Gastrocnemius medialis (tissue), 4 donors: ENCODE results near the gene ZNRD2. TPM values are rescaled to one million over a fixed set of nuclear protein-coding genes. Genes with fewer than 3 reads are reported as not detected.
A peak's percentile ranks its signal among the peaks of the same experiment; 100 is the strongest.

Experiments used
- ATAC-seq, 2 donors: fragments of 150-250 bp; one replicate each; pipeline ENCODE4 v1.9.1; 2016
- DNase-seq, 2 donors: peaks; one replicate each; pipeline ENCODE4 v3.0.0-alpha.2; 2019
- H3K27ac ChIP-seq, 4 donors: fragments of 200-600 bp; sonication (generic); 1 replicate in 1 of 4; 2 replicates in 3 of 4; pipeline ENCODE4 v1.5.1; 2016 to 2018; ENCODE audit warnings: mild to moderate bottlenecking in 2 of 4, moderate library complexity in 1 of 4
- H3K27me3 ChIP-seq, 3 donors: fragments of 200-600 bp; sonication (generic) in 2 of 3; 1 replicate in 1 of 3; 2 replicates in 2 of 3; pipeline versions ENCODE4 v1.5.1 to v1.6.0; 2016 to 2019; ENCODE audit warnings: mild to moderate bottlenecking in 1 of 3, moderate library complexity in 1 of 3
- H3K36me3 ChIP-seq, 2 donors: fragments of 200-600 bp; sonication (generic) in 1 of 2; one replicate each; pipeline ENCODE4 v1.5.1; 2017 to 2018
- H3K4me1 ChIP-seq, 2 donors: fragments of 200-600 bp; sonication (generic) in 1 of 2; one replicate each; pipeline ENCODE4 v1.5.1; 2016 to 2017; ENCODE audit warnings: mild to moderate bottlenecking in 2 of 2
- H3K4me3 ChIP-seq, 4 donors: fragments of 200-600 bp; sonication (generic) in 3 of 4; 1 replicate in 1 of 4; 2 replicates in 3 of 4; pipeline ENCODE4 v1.5.1; 2016 to 2019; ENCODE audit warnings: mild to moderate bottlenecking in 2 of 4
- H3K9me3 ChIP-seq, 3 donors: fragments of 200-600 bp; sonication (generic) in 2 of 3; 1 replicate in 1 of 3; 2 replicates in 2 of 3; pipeline ENCODE4 v1.5.1; 2016 to 2019
- CTCF ChIP-seq, 5 experiments: fragments of 450-650 bp in 3 of 5; fragments of 200-600 bp in 2 of 5; sonication (generic) in 2 of 5; IDR thresholded peaks in 4 of 5; conservative IDR thresholded peaks in 1 of 5; 1 replicate in 4 of 5; 2 replicates in 1 of 5; pipeline ENCODE4 v1.5.1; 2016 to 2019; ENCODE audit warnings: antibody characterized with exemption in 5 of 5, mild to moderate bottlenecking in 3 of 5, moderate library complexity in 3 of 5
- POLR2A ChIP-seq, 2 donors: fragments of 450-650 bp; IDR thresholded peaks; one replicate each; pipeline ENCODE4 v1.6.1; 2017; ENCODE audit warnings: antibody characterized with exemption in 2 of 2, mild to moderate bottlenecking in 2 of 2, moderate library complexity in 2 of 2
- in situ Hi-C, 4 donors: fragments of 200-750 bp; cut with MboI; loops; one replicate each; pipeline versions ENCODE4 v1.15.0 to v1.8.0; 2017; ENCODE audit warnings: low sequenced_read_pairs in 4 of 4
- intact Hi-C: fragments of 100-400 bp; cut with DNase I; formaldehyde crosslinking; loops from one replicate; pipeline ENCODE4 v1.15.1; 2023; ENCODE audit warnings: low total_unique reads
- total RNA-seq, 4 donors: library from RNA; depleted of rRNA; stranded (reverse); fragments of >200 nt; gene quantifications; one replicate each; pipeline versions ENCODE4 v1.1.0 to v1.2.3, GENCODE V29; 2016

Gene ZNRD2
- total RNA-seq, 4 donors from 2014 or later, result 54.7 to 99.4 (median 75.3) TPM

- intact Hi-C loops, result no loop called here
- Histone ChIP-seq H3K27ac (peak overlapping the region; percentile 79 to 92 (median 82)), H3K36me3 (peaks cover 0 to 30% of the 10 kb centered on the region in 2 donors), H3K4me3 (peak overlapping the region; percentile 45 to 70 (median 48)), H3K9me3 (no peaks in the 10 kb centered on the region), H3K4me1 (peaks cover 28 to 40% of the 10 kb centered on the region in 2 donors), H3K27me3 (no peaks in the 10 kb centered on the region)
- in situ Hi-C loops, result no loop called here
- DNase-seq (peak; percentile 93 to 96), ATAC-seq (peak; percentile 91 to 95)
- no peak for TF ChIP-seq CTCF (IDR thresholded peaks at IDR 0.05 in 4 of 5, conservative IDR thresholded peaks at IDR 0.05 in 1 of 5)
- TF ChIP-seq POLR2A (IDR thresholded peaks at IDR 0.05), result no peak
Observed at GRCh38 chr11:65606876-65607613, 36.8 kb downstream of the ZNRD2 start.

DNA sequence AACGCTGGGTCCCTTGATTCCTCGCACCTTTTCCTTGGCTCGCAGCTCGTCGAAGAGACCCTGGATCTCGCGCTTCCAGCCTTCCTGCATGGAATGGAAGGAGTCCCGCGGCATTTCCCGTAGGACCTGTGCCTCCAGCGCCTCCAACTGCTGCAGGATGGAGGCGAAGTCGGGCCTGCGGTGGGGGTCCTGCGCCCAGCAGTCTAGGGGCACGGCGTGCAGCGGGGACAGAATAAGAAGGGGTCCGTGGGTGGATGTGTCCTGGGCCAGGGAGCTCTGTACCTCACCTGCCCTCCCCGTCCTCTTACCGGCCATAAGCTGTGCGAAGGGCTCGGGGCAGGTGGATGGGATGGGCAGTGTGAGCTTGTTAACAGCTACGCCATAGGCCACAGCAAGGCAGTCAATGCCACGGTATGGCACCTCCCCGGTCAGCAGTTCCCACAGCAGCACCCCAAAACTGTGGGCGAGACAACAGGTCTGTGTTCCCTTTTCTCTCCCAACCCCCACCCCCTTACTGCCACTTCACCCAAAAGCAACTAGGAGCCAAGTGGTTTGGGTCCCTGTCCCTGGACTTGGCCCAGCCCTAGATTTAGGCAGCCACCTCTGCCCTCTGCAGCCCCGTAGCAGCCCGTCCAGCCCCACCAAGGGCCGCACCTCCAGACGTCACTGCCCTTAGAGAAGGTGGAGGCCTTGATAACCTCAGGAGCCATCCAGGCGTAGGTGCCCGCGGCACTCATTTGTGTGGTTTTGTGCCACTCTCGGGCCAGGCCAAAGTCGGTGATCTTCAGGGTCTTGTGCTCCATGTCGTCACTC, 37.5 kb downstream of the ZNRD2 start:
- Histone ChIP-seq H3K27ac (peak overlapping the region; percentile 79 to 92 (median 82)), H3K36me3 (peaks cover 0 to 30% of the 10 kb centered on the region in 2 donors), H3K9me3 (no peaks in the 10 kb centered on the region), H3K4me3 (peak overlapping the region; percentile 45 to 70 (median 48)), H3K27me3 (no peaks in the 10 kb centered on the region), H3K4me1 (peaks cover 36 to 47% of the 10 kb centered on the region in 2 donors)
- TF ChIP-seq POLR2A (IDR thresholded peaks at IDR 0.05), result no peak
- no peak for TF ChIP-seq CTCF (IDR thresholded peaks at IDR 0.05 in 4 of 5, conservative IDR thresholded peaks at IDR 0.05 in 1 of 5)
- intact Hi-C loops, result no loop called here
- ATAC-seq, result no peak
- no peak for DNase-seq
- in situ Hi-C loops, result no loop called here

GRCh38 chr11:65609229-65609628, 39.0 kb downstream of the ZNRD2 start:
- no peaks in the 10 kb centered on the region for H3K27me3 ChIP-seq
- H3K9me3 ChIP-seq, result no peaks in the 10 kb centered on the region
- intact Hi-C loops, result no loop called here
- ATAC-seq (no peak), DNase-seq (no peak)
- no peak overlapping the region for H3K4me3 ChIP-seq
- TF ChIP-seq POLR2A (IDR thresholded peaks at IDR 0.05) (no peak), CTCF (IDR thresholded peaks at IDR 0.05 in 4 of 5, conservative IDR thresholded peaks at IDR 0.05 in 1 of 5) (no peak)
- in situ Hi-C loops, result no loop called here
- H3K27ac ChIP-seq, result peak overlapping the region; percentile 11 to 93 (median 54)
- peaks cover 38 to 59% of the 10 kb centered on the region in 2 donors for H3K4me1 ChIP-seq
- H3K36me3 ChIP-seq, result peaks cover 0 to 17% of the 10 kb centered on the region in 2 donors

- no peak for DNase-seq
- no peaks in the 10 kb centered on the region for H3K9me3 ChIP-seq
- TF ChIP-seq POLR2A (IDR thresholded peaks at IDR 0.05) (no peak), CTCF (IDR thresholded peaks at IDR 0.05 in 4 of 5, conservative IDR thresholded peaks at IDR 0.05 in 1 of 5) (no peak)
- in situ Hi-C loops, result no loop called here
- ATAC-seq, result no peak
- H3K36me3 ChIP-seq, result peaks cover 0 to 14% of the 10 kb centered on the region in 2 donors
- no peaks in the 10 kb centered on the region for H3K27me3 ChIP-seq
- intact Hi-C loops, result no loop called here
- peak overlapping the region; percentile 11 to 93 (median 54) for H3K27ac ChIP-seq
- H3K4me3 ChIP-seq, result no peak overlapping the region
- peaks cover 38 to 59% of the 10 kb centered on the region in 2 donors for H3K4me1 ChIP-seq
Observed at GRCh38 chr11:65609665-65610064, 39.4 kb downstream of the ZNRD2 start.
